PC-3 (cell line): ENCODE measurements around the gene AKIRIN1. TPM values are rescaled to one million over a fixed set of nuclear protein-coding genes. Genes with fewer than 3 reads are reported as not detected.

Experiments used
- ATAC-seq: fragments of 200-7000 bp; cut with Tn5 transposase; 2 replicates; pipeline ENCODE4 v1.9.1; 2020; ENCODE audit warnings: mild to moderate bottlenecking, moderate library complexity
- BruUV-seq: library from RNA; stranded (reverse); fragments of 400-500 nt; replicated peaks from 2 replicates; lab custom pipeline; 2021; lab: Mats Ljungman, UMichigan
- CTCF ChIA-PET: fragments of 300-600 bp; sonication (Branson Sonifier 250); formaldehyde crosslinking; loops from one replicate; lab custom pipeline; 2022; ENCODE audit warnings: antibody characterized with exemption; lab: Charles Lee
- POLR2A ChIA-PET: fragments of 300-600 bp; sonication (Branson Sonifier 250); formaldehyde crosslinking; loops from one replicate; lab custom pipeline; 2022; ENCODE audit warnings: antibody characterized with exemption; ENCODE audit not compliant: unreplicated experiment; lab: Charles Lee
- DNase-seq: peaks from one replicate; pipeline ENCODE4 v3.0.0-alpha.2; 2015
- H2AFZ ChIP-seq: fragments of 300-600 bp; sonication (generic); 2 replicates; pipeline ENCODE4 v1.6.0; 2016; ENCODE audit warnings: antibody characterized with exemption, low read length
- H3F3A ChIP-seq: fragments of 300-600 bp; sonication (generic); one replicate; pipeline ENCODE4 v1.6.0; 2017; ENCODE audit warnings: antibody characterized with exemption, low read length, control low read depth, mild to moderate bottlenecking; ENCODE audit not compliant: unreplicated experiment
- H3K27ac ChIP-seq: fragments of 300-600 bp; sonication (generic); 2 replicates; pipeline ENCODE4 v1.5.1; 2016; ENCODE audit warnings: mild to moderate bottlenecking, low read length
- H3K27me3 ChIP-seq: fragments of 300-600 bp; sonication (generic); 2 replicates; pipeline ENCODE4 v1.6.1; 2016; ENCODE audit warnings: low read length, mixed read lengths
- H3K36me3 ChIP-seq: fragments of 300-600 bp; sonication (generic); 2 replicates; pipeline ENCODE4 v1.6.1; 2016; ENCODE audit warnings: low read depth, mixed run types, low read length, mixed read lengths
- H3K4me1 ChIP-seq: fragments of 300-600 bp; sonication (generic); 2 replicates; pipeline ENCODE4 v1.5.1; 2016; ENCODE audit warnings: low read length; ENCODE audit not compliant: insufficient read depth
- H3K4me2 ChIP-seq: fragments of 300-600 bp; sonication (generic); 2 replicates; pipeline ENCODE4 v1.6.0; 2016; ENCODE audit warnings: low read length
- H3K4me3 ChIP-seq: fragments of 300-600 bp; sonication (generic); 2 replicates; pipeline ENCODE4 v1.5.1; 2016; ENCODE audit warnings: mild to moderate bottlenecking, low read length, mixed read lengths
- H3K79me2 ChIP-seq: fragments of 300-600 bp; sonication (generic); 2 replicates; pipeline ENCODE4 v1.6.1; 2017; ENCODE audit warnings: low read length, mixed read lengths
- H3K9ac ChIP-seq: fragments of 300-600 bp; sonication (generic); 2 replicates; pipeline ENCODE4 v1.6.0; 2016; ENCODE audit warnings: mild to moderate bottlenecking, low read length
- H3K9me2 ChIP-seq: fragments of 300-600 bp; sonication (generic); replicated peaks from 2 replicates; pipeline ENCODE4 v1.6.1; 2016; ENCODE audit warnings: mixed run types, low read length, mixed read lengths
- H3K9me3 ChIP-seq: fragments of 300-600 bp; sonication (generic); 2 replicates; pipeline ENCODE4 v1.6.1; 2016; ENCODE audit warnings: low read length, mixed read lengths
- H4K20me1 ChIP-seq: fragments of 300-600 bp; sonication (generic); 2 replicates; pipeline ENCODE4 v1.6.1; 2016; ENCODE audit warnings: low read length, mixed read lengths
- EZH2 ChIP-seq: fragments of 300-600 bp; sonication (generic); IDR thresholded peaks from one replicate; pipeline ENCODE4 v1.6.1; 2017; ENCODE audit warnings: antibody characterized with exemption, mild to moderate bottlenecking, low read length; ENCODE audit not compliant: unreplicated experiment
- EZH2phosphoT487 ChIP-seq: fragments of 300-600 bp; sonication (generic); IDR thresholded peaks from 2 replicates; pipeline ENCODE4 v1.6.1; 2018; ENCODE audit warnings: mild to moderate bottlenecking, antibody characterized with exemption, low read length, borderline replicate concordance
- intact Hi-C: fragments of 100-400 bp; cut with micrococcal nuclease; formaldehyde crosslinking; loops from 2 replicates; pipeline ENCODE4 v1.9.0; 2023
- total RNA-seq: library from RNA; depleted of rRNA; stranded (reverse); fragments of >200 nt; gene quantifications from 2 replicates; pipeline ENCODE4 v1.2.3, GENCODE V29; 2014
- TF ChIP-seq, protein P1 (sequence below): fragments of 300-600 bp; sonication (generic); conservative IDR thresholded peaks from 2 replicates; pipeline ENCODE4 v1.5.1; 2017; ENCODE audit warnings: antibody characterized with exemption, low read depth, mild to moderate bottlenecking, low read length

Gene AKIRIN1
- total RNA-seq, 1 experiment from 2014 or later: 58.6 TPM

- Histone ChIP-seq H3K9me3 (no peaks in the 10 kb centered on the region), H3K36me3 (no peaks in the 10 kb centered on the region), H3K4me2 (no peak overlapping the region), H3K27ac (no peak overlapping the region), H4K20me1 (no peaks in the 10 kb centered on the region), H3K4me3 (no peak overlapping the region), H3K27me3 (no peaks in the 10 kb centered on the region), H3K79me2 (0 out of 2 replicates have a peak, but pooled peaks cover 4% of the 10 kb centered on the region), H2AFZ (no peak overlapping the region), H3K4me1 (peaks cover 4% of the 10 kb centered on the region; the same call in 1 of the 2 replicates), H3K9ac (no peak overlapping the region), H3F3A (no peaks in the 10 kb centered on the region), H3K9me2 (no peaks in the 10 kb centered on the region)
- DNase-seq: no peak
- CTCF ChIA-PET: interaction anchor here (0.6 kb wide), 1 partner anchor 39 kb away, joined by 6 read pairs; no protein-coding TSS in a partner anchor
- intact Hi-C loops: no loop called here
- no peak for ATAC-seq
- TF ChIP-seq EZH2phosphoT487 (no peak), EZH2 (no peak)
- TF ChIP-seq, protein P1, sequence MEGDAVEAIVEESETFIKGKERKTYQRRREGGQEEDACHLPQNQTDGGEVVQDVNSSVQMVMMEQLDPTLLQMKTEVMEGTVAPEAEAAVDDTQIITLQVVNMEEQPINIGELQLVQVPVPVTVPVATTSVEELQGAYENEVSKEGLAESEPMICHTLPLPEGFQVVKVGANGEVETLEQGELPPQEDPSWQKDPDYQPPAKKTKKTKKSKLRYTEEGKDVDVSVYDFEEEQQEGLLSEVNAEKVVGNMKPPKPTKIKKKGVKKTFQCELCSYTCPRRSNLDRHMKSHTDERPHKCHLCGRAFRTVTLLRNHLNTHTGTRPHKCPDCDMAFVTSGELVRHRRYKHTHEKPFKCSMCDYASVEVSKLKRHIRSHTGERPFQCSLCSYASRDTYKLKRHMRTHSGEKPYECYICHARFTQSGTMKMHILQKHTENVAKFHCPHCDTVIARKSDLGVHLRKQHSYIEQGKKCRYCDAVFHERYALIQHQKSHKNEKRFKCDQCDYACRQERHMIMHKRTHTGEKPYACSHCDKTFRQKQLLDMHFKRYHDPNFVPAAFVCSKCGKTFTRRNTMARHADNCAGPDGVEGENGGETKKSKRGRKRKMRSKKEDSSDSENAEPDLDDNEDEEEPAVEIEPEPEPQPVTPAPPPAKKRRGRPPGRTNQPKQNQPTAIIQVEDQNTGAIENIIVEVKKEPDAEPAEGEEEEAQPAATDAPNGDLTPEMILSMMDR: no peak
- no TSS peak for BruUV-seq
- POLR2A ChIA-PET: no interaction called here
These were observed 48.2 kb upstream of the AKIRIN1 start for GRCh38 chr1:38942664-38943428.

DNA sequence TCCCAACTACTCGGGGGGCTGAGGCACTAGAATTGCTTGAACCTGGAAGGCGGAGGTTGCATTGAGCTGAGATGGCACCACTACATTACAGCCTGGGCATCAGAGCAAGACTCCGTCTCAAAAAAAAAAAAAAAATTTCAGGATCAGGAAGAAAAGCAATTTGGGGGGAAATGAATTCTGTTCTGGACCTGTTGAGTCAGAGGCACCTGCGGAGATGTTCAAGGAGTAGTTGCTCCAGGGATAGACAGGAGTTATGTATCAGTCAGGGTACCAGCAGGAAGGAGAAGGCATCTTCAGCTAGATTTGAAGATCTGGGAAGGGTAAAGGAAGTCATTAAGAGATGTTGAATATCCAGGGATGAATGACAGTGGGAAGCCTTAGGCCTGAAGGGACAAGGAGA lies 46.5 kb upstream of the AKIRIN1 start:
- H3K9me3 ChIP-seq: no peaks in the 10 kb centered on the region
- CTCF ChIA-PET: no interaction called here

More for the DNA sequence above, 46.5 kb upstream of the AKIRIN1 start:
- H3K9me2 ChIP-seq: no peaks in the 10 kb centered on the region
- no TSS peak for BruUV-seq
- H3K27me3 ChIP-seq: no peaks in the 10 kb centered on the region
- H3F3A ChIP-seq: no peaks in the 10 kb centered on the region
- peaks cover 4% of the 10 kb centered on the region; the same call in 1 of the 2 replicates for H3K4me1 ChIP-seq
- H3K4me2 ChIP-seq: no peak overlapping the region
- no peaks in the 10 kb centered on the region for H4K20me1 ChIP-seq
- TF ChIP-seq EZH2phosphoT487 (no peak), EZH2 (no peak)
- TF ChIP-seq, protein P1: no peak
- no peak overlapping the region for H3K4me3 ChIP-seq
- no peak overlapping the region for H3K27ac ChIP-seq
- no peak overlapping the region for H3K9ac ChIP-seq
- intact Hi-C loops: no loop called here
- H2AFZ ChIP-seq: no peak overlapping the region
- DNase-seq: no peak
- POLR2A ChIA-PET: no interaction called here
- no peak for ATAC-seq
- no peaks in the 10 kb centered on the region for H3K36me3 ChIP-seq
- H3K79me2 ChIP-seq: 0 out of 2 replicates have a peak, but pooled peaks cover 4% of the 10 kb centered on the region
